ENCODE measurements around the gene OR5AC2. TPM values are rescaled to one million over a fixed set of nuclear protein-coding genes. Genes with fewer than 3 reads are reported as not detected.

The OR5AC2 gene
- not detected in 2 replicates for total RNA-seq

DNA sequence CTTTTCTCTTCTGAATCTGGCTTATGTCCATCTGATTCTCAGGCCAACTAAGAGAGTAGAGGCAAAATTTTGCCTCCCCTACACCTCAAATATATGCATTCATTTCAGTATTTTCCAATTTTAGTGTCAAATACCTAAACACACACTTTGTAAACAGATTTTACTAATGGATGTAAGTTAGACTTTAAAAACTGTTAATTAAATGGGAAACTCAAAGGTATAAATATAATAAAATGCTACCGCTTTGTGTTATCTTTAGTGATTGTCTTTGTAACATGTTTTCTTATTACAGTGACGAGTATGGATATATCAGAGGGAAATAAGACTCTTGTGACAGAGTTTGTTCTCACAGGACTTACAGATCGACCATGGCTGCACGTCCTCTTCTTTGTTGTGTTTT is at the start of gene OR5AC2:
OR5AC2 (plus strand) TSS at position 301 of the 400 bp plus-strand sequence; CDS start at position 301, 0 bp downstream.
- intact Hi-C loops (cut with micrococcal nuclease), result no loop called here

GRCh38 chr3:98038286-98038685 is 48.7 kb upstream of the OR5AC2 start:
- intact Hi-C loops (cut with micrococcal nuclease), result loop anchor here (1.0 to 2.0 kb wide), 2 partner anchors 15 to 1779 kb away; partner anchors contain the start of gene CMSS1

DNA sequence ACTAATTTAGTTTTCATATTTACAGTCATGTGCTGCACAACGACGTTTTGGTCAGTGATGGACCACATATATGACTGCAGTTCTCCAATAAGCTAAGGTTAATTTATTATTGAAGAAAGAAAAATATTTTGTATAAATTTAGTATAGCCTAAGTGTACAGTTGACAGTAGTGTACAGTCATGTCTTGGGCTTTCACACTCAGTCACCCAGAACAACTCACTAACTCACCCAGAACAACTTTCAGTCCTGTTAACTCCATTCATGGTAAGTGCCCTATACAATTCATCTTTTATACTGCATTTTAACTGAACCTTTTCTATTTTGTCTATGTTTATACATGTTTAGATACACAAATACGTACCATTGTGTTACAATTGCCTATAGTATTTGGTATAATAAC is 48.1 kb upstream of the OR5AC2 start:
- intact Hi-C loops (cut with micrococcal nuclease), result loop anchor here (1.0 to 2.0 kb wide), 20 partner anchors 16 to 1778 kb away; partner anchors contain the start of genes ARL6, CLDND1, CMSS1 and CPOX

- intact Hi-C loops (cut with micrococcal nuclease), result loop anchor here (1.0 to 2.0 kb wide), 19 partner anchors 68 to 1777 kb away; partner anchors contain the start of genes ARL6, CLDND1, CMSS1 and CPOX
Measured at GRCh38 chr3:98039322-98040024, 47.5 kb upstream of the OR5AC2 start.

- intact Hi-C loops (cut with micrococcal nuclease), result no loop called here
Measured at GRCh38 chr3:98041350-98041749, 45.6 kb upstream of the OR5AC2 start.

- intact Hi-C loops (cut with micrococcal nuclease), result no loop called here
Measured at GRCh38 chr3:98048586-98048985, 38.4 kb upstream of the OR5AC2 start.

GRCh38 chr3:98049271-98049670 is 37.7 kb upstream of the OR5AC2 start:
- intact Hi-C loops (cut with micrococcal nuclease), result no loop called here

- intact Hi-C loops (cut with micrococcal nuclease), result no loop called here
Measured at GRCh38 chr3:98056035-98056434, 30.9 kb upstream of the OR5AC2 start.

DNA sequence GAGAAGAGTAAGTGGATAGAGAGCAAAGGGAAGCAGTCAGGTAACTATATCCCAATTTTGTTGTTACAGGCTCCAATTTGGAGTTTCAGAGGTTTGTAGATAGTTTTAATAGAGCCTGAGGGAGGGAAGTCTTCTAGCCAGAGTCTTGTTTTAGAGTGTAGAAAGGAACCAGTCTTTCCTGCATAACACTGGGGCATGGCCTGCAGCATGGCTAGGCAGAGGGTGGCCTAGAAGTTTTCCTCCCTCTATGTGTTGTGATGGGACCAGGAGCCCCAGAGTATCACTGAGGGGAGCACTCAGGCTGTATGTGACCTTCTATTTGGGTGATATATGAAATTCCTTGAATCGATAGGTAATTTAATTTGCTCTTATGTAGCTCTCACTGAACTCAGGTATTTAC is 29.3 kb upstream of the OR5AC2 start:
- intact Hi-C loops (cut with micrococcal nuclease), result no loop called here

DNA sequence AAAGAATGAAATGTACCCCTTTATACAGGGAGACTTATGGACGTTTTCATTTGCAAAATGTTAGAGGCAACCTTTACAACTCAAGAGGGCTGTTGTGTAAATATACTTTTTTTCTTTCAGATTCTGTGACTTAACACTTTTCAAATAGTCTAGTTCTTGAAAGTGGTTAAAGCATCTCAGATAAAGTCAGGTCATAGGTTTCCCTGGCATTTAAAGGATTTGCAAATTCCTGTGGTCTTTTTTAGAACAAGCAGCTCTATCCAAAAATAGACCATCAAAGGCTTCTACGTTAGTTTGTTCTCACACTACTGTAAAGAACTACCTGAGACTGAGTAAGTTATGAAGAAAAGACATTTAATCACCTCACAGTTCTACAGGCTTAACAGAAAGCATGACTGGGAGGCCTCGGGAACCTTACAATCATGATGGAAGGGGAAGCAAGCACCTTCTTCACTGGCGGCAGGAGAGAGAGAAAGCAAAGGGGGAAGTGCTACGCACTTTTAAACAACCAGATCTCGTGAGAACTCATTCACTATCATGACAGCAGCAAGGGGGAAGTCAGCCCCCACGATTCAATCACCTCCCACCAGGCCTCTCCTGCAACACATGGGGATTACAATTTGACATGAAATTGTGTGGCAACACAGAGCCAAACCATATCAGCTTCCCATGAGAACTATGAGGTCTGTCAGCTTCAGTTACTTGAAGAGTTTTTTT is 28.6 kb upstream of the OR5AC2 start:
- intact Hi-C loops (cut with micrococcal nuclease), result no loop called here

DNA sequence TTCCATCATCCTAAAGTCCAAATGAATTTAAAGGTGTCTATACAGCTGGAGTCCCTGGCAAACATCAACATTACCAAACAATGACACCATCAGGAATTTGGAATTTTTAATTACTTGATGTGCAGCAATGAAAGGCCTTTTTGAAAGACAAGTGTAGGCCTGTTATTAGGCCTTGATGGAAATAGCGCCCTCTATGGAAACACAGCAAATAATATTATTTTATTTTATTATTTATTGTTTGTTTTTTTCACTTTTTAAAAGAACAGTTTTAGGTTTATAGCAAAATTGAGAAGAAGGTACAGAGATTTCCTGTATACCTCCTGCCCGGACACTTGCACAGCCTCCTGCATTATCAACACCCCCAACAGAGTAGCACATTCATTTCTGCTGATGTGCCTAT is 18.1 kb upstream of the OR5AC2 start:
- intact Hi-C loops (cut with micrococcal nuclease), result no loop called here

- intact Hi-C loops (cut with micrococcal nuclease), result no loop called here
Measured at GRCh38 chr3:98070840-98071239, 16.1 kb upstream of the OR5AC2 start.

DNA sequence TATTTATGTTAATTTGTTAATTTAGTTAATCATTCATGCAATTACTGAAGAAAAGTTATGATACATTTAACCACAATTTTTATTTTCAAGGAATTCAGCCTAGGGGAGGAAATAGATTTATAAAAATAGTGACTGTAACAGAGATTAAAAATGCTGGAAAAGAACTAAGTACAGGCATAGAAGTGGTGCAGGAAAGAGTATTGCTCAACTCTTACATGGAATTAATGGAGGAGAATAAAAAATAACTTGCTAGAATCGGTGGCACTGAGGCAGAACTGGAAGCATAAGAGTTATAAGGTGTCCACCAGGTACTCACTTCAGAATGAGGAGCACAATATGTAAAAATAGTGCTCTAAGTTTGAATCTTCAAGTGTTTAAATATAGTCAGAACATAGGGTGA is 13.5 kb upstream of the OR5AC2 start:
- intact Hi-C loops (cut with micrococcal nuclease), result no loop called here

GRCh38 chr3:98095882-98096281 is 8.9 kb downstream of the OR5AC2 start:
- intact Hi-C loops (cut with micrococcal nuclease), result no loop called here

DNA sequence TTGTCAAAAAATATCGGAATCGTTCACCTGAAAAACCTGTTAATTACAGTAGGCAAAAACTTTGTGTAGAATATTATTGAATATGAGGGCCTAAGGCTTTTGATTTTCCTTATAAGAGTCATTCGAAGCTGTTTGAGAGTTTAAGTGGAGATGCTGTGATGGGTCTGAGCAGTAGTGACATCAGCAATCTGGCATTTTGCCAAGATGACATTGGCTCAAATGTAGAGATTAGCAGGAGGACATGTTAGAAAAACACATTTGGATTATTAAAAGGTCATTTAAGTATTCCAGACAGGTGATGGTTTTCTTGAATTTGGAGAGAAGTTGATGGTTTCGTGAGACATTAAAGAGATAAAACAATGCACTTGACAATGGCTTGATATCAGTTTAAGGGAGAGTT is 12.9 kb downstream of the OR5AC2 start:
- intact Hi-C loops (cut with micrococcal nuclease), result no loop called here

DNA sequence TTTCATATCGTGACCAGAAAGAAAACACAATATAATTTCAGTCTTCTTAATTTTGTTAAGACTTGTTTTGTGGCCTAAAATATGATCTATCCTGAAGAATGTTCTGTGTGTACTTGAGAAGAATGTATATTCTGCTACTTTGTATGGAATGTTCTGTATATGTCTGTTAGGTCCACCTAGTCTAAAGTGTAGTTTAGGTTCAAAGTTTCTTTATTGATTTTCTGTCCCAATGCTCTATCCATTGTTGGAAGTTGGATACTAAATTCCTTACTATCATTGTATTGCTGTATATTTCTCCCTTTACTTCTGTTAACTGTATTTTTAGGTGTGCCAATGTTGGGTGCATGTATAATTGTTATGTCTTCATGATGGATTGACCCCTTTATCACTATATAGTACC is 21.2 kb downstream of the OR5AC2 start:
- intact Hi-C loops (cut with micrococcal nuclease), result no loop called here

GRCh38 chr3:98109807-98110549 is 23.0 kb downstream of the OR5AC2 start:
- intact Hi-C loops (cut with micrococcal nuclease), result no loop called here

GRCh38 chr3:98110550-98110908 is 23.6 kb downstream of the OR5AC2 start:
- intact Hi-C loops (cut with micrococcal nuclease), result no loop called here

DNA sequence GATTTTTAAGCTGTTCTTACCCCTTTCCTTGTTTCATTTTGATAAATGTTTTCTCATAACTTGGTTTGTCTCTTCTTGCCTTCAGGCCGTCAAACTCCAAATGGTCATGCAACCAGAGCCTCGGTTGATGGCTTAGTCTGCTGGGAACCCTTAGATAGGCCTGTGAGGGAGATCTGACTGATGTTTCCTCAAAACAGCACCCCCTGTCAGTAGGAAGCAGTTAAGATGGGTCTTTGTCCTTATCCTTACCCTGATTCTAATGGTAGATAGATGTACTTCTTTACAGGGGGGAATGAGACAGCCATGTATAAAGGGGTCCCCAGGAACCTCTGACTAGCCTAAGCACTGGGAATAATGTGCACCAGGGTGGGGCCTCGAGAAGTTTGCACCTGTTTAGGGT is 27.3 kb downstream of the OR5AC2 start:
- intact Hi-C loops (cut with micrococcal nuclease), result no loop called here

GRCh38 chr3:98115717-98116116 is 28.7 kb downstream of the OR5AC2 start:
- intact Hi-C loops (cut with micrococcal nuclease), result no loop called here

- intact Hi-C loops (cut with micrococcal nuclease), result no loop called here
Measured at GRCh38 chr3:98130421-98130820, 43.4 kb downstream of the OR5AC2 start, which contains the start of gene OR5H1. Gene OR5H1, plus strand, starts transcription at chr3:98130721. Its CDS starts 1,977 bp downstream, at chr3:98132698.

- intact Hi-C loops (cut with micrococcal nuclease), result no loop called here
Measured at GRCh38 chr3:98136631-98137030, 49.7 kb downstream of the OR5AC2 start.
